EL (cell line): ENCODE results near the gene NCK2.
"Not testable (repeated sequence)": the region's sequence is repeated elsewhere in the genome, so short reads cannot be mapped to it uniquely, and the experiment has no call there.

Source experiments
- DNase-seq: peaks from one replicate; pipeline ENCODE4 v3.0.0-alpha.2; 2016

Gene NCK2

DNA sequence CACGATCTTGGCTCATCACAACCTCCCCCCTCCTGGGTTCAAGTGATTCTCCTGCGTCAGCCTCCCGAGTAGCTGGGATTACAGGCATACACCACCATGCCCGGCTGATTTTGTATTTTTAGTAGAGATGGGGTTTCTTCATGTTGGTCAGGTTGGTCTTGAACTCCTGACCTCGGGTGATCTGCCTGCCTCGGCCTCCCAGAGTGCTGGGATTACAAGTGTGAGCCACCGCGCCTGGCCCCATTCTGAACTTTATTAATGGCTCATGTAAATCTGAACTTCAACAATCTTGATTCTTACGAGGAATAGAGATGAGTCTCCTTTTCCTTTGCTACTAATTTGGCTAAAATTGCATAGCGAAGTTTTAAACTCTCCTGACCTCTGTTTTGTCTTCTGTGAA, 12.2 kb downstream of the NCK2 start:
- DNase-seq, result not testable (repeated sequence)

DNA sequence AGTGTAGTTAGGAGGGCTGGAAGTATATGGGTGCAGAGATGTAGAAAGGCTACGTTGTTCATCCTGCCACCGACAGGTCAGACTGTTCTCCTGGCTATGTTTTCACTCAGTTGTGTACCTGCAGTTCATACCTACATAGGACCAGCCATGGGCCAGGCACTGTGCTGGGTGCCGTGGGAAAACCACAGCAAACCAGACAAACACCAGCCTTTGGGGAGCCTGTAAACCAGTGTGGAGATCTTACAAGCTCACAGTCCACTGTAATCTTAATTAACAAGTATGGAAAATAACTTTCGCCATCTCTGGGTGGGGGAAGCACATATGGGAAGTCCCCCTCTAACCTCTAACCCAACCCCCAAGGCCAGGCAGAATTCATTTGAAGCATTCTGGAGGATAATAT, 12.7 kb downstream of the NCK2 start:
- no peak for DNase-seq

DNA sequence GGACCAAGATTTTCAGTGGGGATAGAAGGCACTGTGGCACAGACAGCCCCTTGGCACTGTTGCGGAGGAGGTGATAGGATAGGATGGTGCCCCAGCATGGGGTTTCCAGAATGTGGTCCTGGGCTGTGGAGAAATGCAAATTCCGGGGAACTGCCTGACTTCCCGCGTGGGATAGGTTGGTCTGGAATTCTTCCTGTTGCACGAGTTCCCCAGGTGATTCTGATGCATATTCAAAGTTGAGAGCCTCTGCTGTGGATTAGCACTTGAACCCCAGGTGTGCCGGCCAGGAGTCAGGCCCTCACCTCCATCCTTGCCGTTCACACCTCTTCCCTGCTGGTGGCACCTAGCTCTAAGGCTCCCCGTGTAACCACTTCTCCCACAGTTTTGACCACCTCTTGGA, 15.5 kb downstream of the NCK2 start:
- DNase-seq, result no peak

DNA sequence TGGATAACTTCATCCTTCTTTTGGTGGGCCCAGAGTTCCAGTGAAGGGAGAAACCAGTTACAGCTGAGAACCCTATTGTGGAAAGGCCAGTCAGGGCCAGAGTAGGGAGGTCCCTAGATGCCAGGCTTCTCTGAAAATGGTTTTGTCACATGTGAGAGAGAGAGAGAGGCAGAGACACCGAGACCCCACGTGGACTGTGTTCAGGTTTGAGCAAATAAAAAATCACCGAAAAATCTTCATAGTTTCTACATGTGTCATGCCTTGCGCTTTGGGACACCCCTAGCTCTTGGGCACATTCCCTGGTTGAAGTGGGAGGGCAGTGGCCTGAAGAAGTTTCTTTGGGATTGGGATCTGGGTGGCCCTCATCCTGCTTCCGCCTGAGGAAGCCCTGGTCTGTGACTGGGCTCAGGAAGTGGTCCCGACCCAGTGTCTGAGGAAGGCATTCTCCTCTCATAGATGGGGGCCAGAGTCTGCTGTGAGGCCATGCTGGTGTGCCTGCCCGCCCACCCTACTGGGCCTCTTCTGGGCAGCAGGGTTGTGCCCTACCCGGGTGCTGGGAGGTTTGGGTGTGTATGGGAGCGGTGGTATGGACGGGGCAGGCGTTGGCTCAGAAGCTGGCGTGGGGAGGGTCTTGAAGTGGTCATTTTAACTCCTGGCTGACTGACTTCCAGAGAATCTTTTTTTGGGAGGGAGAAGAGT, 16.1 kb downstream of the NCK2 start:
- no peak for DNase-seq

DNA sequence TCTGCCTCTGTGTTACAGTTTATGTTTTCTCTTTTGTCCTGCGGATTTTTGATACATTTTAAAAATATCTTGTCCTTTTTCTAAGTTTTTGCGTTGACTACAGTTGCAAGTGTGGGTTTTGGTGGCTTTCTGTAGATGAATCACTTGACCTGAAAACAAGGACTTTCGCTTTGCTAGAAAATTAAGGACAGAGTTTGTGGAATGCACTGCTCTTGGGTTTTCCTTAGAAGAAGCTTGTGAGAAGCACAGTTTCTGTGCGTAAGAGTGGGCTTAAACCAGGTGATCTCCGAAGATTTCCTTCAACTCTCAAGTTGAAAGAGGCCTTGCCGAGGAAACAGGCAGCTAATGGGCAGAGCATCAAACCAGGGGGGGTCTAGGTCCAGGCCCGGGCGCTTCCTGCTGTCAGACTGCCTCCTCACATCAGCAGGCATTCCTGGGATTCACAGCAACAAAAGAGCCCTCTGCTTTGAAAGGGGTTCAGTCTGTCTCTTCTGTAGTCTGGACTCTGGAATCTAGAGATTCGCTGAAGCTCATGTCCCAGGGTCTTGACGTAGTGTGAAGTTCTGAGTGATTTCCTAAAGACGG, 17.3 kb downstream of the NCK2 start:
- DNase-seq, result no peak

DNA sequence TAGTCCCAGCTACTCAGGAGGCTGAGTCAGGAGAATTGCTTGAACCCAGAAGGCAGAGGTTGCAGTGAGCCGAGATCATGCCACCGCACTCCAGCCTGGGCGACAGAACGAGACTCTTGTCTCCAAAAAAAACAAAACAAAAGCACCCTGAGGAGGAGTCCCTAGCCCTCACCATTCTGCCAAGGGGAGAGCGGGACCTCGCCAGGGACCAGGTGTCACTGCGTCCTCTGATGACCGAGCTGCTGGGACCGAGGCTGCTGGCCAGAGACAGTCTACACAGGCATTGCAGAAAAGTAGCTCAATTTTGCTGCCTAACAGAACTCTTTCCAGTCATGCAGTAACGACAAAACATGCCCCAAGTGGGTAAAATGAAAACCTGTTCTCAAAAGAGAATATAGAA, 18.4 kb downstream of the NCK2 start:
- DNase-seq, result no peak

DNA sequence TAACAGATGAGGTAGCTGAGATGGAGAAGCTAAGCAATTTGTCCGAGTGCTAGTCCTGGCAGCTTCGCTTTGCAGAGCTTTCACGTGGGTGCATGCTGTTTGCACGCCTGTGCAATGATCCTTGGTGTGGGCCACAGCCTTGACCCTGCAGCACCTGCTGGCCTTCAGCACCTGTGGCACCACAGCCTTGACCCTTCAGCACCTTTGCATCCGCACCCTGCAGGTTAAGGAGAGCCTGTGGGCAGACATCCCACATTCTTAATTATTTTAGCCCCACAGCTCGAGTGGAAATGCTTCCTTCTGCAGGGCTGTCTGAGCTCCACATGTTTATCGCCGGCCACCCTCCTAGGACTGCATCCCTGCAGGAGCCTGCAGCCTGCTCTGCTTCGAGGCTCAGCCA, 19.3 kb downstream of the NCK2 start:
- DNase-seq, result no peak

DNA sequence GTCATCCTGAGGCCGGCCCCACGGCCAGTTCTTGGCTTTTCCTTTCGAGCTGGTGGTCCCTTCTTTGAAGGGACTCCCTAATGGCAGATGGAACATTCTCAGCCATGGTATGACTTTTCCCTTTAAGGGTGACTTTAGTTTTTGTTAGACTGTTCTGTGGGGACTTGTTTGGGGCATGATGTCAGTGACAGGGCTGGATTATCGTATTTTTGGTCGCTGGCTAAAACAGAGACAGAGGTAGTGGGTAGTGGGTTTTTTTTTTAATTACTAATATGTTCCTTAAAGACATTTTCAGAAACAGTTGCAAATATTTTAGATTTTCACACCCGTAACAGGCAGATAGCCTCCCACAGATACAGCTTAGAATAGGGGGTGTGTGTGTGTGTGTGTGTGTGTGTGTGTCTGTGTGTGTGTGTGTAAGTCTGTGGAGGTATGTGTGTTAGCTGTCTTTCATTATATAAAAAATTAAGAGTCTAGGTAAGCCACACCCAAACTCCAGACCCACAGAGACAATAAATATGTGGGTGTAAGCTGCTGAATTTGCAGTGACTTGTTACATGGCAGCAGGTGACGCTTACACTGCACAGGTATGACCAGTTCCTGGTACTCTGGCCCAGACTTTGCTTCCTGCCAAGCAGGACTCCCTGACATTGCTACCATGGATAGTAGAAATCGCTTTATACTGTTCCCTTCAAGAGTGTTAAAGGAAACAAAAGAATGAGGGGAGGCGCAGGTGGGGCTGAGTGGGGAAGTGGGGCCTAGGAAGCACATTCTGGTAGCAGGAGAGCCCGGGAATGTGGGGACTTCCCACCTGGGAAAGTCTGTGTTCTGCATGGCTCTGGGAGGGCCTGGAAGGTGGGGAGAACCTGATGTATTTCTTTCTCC, 20.9 kb downstream of the NCK2 start:
- no peak for DNase-seq

DNA sequence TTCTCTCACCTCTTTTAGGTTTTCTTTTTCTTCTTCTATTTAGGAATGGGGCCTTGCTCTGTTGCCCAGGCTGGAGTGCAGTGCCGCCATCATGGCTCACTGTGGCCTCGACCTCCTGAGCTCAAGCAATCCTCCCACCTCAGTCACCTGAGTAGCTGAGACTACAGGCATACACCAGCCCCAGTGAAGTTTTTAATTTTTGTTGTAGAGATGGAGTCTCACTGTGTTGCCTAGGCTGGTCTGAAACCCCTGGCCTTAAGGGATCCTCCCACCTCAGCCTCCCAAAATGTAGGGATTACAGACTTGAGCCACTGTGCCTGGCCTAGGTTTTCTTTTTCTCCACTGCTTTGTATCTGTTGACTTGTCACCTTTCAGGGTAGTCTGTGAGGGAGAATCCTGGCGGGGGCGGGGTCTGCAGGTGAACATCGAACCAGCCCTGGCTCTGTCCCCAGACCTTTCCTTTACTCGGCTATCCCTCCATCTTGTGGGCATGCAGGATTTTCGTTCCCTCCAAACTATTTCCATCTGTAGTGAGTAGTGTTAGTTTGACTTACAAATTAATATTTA, 21.7 kb downstream of the NCK2 start:
- DNase-seq, result no peak

DNA sequence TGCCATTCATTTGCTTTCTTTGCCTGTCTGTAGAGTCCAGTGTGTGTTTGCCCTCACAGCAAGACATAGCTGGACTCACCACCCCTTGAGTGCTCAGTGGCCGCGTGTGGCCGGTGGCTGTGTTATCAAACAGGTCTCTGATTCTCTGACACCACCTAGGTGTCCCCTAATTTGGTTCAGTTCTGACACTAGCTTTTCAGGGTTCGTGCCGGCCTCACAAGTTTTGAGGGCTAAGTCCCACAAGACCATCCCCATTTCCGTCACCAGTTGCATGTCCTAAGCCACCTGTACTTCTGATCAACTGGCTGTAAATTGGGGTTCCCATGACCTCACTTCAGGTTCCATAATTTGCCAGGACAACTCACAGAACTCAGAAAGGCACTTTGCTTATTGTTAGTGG, 23.5 kb downstream of the NCK2 start:
- DNase-seq, result no peak

DNA sequence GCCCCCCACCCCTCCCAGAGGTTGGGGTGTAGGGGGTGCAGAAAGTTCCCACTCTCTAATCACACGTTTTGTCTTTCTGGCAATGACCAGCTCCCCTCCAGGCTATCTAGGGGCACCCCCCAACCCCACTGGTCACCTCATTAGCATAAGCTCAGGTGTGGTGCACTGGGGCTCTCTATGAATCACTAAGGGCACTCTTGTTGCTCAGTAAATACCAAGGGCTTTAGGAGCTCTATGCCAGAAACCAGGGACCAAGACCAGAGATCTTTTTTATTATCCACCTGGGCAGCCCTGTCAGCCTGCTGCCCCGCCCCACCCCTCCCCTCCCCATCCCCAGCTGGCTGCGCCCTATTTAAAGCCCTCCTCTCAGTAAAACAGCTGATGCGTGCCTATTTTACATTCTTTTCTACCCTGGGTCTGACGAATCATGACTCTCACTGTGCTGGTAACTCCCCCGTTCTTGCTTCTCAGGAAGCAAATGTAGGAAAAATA, 24.3 kb downstream of the NCK2 start:
- DNase-seq, result no peak

DNA sequence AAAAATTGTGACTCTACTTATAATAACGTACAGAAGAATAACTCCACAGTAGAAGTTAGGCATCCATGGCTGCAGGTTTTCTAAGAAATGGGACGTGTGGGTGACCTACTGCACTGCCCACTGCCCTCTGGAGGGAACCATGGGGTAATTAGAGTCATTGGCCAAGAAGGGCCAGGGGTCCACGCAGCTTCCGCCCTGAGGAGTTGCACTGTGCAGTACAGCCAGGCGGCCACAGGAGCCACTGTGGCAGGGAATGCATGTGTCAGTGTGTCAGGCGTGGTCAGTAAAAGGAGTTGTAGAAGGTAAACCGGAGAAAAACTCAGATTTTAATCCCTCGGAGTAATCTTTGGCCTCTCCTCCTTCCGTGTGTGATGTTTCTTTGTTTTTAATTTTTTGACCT, 24.8 kb downstream of the NCK2 start:
- no peak for DNase-seq

DNA sequence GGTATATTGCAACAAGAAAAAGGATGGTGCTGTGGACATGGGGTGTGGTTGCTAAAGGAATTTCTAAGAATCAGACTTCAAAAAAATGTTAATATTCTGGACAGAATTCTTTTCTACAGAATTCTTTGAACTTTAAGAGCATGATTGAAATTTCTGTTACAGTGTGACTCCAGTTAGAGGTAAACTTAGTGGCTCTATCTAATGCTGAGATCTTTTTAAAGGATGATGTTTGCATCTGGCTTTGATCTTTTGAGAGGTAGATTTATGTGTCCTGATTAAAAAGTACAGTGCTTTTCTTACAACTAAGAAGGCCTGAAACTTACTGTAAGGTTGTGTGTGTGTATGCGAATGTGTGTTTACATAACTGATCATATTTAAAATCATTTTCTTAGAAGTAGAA, 25.4 kb downstream of the NCK2 start:
- no peak for DNase-seq

DNA sequence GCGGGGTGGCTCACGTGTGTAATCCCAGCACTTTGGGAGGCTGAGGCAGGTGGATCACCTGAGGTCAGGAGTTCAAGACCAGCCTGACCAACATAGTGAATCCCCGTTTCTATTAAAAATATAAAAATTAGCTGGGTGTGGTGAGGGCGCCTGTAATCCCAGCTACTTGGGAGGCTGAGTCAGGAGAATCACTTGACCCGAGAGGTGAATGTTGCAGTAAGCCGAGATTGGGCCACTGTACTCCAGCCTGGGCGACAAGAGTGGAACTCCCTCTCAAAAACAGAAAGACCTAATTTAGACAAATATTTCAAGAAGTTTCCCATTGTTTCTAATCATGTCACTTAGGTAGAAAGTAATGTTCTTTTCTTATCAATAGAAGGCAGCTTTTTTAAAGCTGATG, 26.6 kb downstream of the NCK2 start:
- DNase-seq, result not testable (repeated sequence)

DNA sequence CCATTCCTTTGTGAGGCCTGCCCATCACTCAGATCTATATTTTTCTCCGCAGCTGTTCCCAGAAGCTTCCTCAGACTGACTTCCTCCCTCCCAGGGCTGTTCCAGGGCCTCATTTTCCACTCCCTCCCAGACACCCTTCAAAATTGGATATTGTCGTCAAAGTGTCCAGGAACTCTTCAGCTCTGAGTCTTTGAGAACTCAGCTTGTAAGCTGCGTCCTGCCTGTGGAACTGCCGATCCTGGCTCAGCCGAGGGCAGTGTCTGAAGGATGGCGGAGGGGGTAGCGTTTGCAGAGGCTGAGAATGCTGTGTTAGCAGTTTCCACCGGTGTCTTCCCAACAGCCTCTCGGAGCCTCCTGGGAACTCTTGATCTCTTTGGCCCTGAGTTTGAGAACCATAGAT, 27.1 kb downstream of the NCK2 start:
- no peak for DNase-seq

DNA sequence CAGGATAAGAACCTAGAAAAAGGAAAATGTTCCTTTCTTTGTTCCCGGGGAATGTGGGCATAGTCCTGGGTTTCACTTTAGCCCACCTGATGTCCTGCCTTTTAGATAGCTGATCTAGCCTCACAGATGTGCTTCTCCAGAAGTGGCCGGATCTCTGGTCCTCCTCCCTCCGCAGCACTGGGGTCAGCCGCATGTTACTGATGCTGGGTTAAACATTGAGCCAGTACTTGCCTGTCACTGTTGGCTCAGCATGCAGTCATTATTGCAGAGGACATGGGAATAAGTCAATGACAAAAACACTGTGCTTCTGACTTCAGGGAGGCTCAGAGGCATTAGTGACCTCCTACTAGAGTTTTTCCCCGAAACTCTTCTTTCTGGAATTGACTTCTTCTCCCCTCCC, 27.6 kb downstream of the NCK2 start:
- no peak for DNase-seq

DNA sequence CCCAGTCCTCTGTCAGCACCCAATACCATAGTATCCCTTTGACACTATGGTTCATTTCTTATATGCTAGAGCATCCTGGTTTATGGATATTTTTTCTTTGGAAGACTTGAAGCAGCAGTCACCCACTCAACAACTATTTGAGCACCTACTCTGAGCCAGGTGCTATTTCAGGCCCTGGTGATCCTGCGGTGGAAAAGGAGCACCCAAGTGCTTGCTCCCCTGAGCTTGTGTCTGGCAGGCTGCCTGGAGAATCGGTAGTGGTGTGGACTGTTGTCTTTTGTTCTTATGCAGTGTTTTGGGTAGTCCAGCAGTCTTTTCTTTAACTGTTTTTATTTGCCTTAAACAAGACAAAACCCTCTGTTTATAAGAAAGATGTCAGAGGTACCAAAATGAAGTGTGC, 28.9 kb downstream of the NCK2 start:
- no peak for DNase-seq

DNA sequence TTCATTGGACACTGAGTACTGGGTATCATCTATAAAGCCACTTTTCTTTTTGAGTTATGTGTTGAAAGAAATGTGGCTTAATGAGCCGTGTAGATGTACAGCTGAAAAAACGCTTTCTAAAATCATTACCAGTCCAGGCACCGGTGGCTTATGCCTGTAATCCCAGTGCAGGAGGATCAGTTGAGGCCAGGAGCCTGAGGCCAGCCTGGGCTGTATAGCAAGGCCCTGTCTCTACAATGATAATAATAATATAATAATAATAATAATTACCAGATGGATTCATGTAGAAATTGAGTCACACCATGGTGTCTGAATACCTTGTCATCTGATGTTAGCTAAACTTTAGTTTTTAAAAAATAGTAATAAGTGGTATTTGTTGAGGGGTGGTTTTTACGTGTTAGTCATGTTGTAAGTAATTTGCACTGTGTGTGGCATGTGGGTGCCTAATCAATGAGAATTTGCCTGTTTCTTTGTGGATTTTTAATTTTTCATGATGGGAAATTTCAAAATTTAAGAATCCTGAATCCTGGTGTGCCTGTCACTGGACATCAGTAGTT, 30.1 kb downstream of the NCK2 start:
- DNase-seq, result no peak

DNA sequence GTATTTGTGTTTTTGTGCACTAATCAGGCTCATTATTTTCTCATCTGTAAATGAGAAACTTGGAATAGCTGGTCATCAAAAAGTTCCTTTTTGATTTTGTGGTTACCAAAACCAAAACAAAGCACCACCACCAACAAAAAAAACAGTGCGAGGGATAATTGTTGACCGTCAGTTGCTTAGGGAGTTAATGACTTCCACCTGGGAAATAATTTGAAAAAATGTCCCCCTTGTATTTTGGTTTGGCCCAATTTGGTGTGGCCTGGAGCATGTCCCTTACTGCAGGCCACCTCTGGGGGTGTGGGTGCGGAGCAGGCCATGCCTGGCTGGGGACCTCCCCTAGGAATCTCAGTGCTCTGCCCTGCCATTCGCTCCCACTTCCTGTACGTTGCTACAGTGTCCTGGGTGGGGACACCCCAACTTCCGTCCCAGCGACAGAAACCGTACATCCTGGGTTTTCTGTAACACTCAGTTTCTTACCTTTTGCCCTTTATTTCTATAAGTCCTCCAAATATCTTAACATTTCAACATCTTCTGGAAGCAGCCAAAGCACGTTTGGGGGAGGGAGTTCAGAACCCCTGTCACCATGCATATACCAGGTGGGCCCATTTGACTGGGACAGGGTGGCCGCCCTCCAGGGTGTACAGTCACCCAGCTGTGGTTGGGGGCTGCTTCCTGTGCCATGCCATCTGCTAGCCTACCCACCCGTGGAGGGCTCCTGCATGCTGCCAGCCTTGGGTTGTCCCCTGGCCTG, 31.3 kb downstream of the NCK2 start:
- no peak for DNase-seq

DNA sequence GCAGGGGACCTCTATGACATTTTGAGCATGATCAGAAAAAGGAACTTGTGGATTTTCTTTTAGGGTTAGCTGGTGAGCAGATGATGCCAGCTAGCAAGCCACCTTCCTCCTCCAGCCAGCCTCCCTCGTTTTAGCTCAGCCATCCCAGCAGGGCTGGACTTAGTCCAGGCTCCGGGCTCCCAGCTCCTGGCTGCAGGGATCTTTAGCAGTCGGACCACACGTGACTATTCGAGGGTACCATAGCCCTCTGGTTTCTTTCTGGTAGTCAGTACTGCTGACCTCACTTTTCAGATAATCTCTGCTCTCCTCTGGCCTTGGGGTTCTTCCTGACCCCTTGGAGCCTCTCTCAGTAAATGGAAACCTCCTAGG, 31.8 kb downstream of the NCK2 start:
- no peak for DNase-seq

DNA sequence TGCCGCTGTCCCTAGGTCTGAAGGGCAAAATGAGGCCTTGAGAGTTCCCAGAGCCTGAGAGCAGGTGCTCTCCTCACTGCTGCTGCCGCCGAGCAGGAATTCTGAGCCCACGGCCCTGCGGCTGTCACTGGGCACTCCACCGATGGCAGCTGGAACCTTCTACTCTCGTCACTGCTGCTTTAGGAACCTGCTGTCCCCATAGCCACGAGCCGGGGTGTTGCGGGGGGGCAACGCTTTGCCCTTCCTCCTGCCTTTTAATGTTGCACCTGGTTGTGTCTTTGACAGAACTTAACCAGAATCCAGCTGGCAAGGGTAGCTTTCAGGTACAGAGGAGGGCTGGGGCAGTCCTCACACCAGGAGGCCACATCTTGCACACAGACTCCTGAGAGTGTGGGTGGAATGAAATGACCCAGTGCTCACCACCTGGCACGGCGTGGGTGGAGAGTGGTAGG, 32.3 kb downstream of the NCK2 start:
- no peak for DNase-seq

DNA sequence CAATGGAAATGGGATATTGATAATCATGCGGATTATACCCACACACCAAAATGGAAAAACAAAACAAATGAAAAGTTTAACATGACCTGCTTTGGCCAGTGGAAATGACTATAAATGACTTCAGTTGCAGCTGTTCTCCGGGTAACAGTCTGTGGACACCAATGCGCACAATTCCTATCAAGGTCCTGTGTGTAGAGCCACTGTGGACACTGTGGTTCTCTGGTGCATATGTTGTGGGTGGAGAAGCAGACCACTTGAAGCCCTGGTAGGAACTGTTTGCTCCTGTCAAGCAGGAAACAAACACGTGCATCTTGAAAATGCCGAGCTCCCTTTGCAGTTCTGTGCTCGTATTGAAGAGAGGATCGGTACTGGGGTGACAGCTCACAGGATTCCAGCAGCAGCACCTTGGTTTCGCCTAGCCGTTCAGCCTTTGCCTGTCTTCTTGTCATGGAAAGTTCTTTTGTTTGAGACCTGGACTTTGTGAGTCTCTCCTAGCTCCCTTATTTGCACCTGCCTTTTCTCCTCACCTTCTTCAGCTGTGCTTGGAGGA, 32.9 kb downstream of the NCK2 start:
- DNase-seq, result no peak
